Fibroblast of peridontal ligament (primary cell): ENCODE results near the gene COL5A1.

Source experiments
- DNase-seq: peaks from one replicate; pipeline ENCODE4 v3.0.0-alpha.2; 2010; ENCODE audit errors: extremely low read depth

COL5A1 gene

DNA sequence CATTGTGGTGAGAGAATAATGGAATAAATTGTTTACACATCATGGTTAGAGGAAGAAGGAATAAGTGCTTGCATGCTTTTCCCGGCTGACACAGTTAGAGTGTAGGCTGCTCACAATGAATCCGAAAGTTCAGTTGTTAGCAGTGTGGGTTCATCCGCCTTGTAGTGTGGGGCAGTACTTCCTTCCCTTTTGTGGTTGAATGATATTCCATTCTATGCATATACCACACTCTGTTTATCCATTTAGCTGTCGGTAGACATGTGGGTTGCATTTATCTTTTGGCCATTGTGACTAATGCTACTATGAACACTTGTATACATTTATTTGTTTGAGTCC is 84.0 kb downstream of the COL5A1 start:
- DNase-seq: peak; percentile 40

DNA sequence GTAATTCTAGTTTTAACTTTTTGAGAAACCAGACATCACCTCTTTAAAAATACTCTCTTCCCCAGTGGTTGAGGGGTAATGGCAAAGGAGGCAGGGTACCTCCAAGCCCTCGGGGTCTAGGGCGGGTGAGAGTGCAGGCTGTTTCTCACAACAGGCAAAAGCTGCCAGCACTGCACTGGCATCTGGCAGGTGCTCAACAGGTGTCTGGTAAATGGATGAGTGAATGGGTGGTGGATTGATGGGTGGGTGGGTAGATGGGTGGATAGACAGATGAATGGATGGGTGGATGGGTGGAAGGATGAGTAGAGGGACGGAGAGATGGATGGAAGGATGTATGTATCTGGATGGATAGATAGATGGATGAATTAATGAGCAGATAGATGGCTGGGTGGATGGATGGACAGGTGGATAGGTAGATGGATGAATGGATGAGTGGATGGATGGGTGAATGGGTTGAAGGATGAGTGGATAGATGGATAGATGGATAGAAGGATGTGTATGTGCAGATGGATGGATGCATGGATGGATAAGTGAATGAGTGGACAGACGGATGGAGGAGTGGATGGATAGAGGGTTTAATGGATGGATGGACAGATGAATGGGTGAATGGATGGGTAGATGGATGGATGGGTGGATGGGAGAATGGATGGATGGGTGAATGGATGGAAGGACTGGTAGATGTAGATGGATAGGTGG is 84.6 kb downstream of the COL5A1 start:
- no peak for DNase-seq

DNA sequence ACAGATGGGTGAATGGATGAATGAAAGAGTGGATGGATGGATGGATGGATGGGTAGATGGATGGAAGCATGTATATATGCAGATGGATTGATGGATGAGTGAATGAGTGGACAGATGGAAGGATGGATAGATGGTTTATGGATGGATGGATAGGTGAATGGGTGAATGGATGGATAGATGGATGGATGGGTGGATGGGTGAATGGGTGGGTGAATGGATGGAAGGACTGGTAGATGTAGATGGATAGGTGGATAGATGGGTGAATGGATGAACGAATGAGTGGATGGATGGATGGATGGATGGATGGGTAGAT is 85.1 kb downstream of the COL5A1 start:
- no peak for DNase-seq

DNA sequence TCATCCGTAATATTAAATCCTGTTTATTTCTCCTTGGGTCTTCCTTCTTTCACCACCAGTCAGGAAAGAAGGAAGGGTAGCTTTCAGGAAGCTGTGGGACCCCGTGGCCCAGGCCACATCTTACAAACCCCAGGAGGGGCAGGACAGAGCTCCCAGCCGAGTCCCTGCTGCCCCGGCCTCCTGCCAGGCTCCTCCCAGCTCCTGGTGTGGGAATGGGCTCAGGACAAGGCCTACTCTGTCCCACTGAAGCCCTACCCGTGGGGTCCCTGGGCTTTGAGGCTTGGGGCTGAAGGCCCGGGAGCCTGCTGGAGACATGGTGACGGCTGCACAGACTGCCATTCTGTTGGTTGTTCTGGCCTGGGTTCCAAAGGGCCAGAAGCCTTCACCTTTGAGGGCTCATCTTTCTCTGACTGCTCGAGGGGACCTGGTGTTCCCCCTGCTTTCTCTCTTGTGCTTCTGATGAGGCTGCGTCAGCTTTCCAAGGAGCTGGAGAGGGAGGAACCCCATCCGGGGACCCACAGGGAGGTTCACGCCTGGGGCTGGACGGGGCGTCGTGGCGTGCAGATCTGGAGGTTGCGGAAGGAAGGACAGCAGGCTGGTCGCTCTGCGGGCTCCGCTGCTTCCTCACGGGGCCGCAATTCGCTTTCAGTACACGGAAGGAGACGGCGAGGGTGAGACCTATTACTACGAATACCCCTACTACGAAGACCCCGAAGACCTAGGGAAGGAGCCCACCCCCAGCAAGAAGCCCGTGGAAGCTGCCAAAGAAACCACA is 86.6 kb downstream of the COL5A1 start:
- DNase-seq: no peak

DNA sequence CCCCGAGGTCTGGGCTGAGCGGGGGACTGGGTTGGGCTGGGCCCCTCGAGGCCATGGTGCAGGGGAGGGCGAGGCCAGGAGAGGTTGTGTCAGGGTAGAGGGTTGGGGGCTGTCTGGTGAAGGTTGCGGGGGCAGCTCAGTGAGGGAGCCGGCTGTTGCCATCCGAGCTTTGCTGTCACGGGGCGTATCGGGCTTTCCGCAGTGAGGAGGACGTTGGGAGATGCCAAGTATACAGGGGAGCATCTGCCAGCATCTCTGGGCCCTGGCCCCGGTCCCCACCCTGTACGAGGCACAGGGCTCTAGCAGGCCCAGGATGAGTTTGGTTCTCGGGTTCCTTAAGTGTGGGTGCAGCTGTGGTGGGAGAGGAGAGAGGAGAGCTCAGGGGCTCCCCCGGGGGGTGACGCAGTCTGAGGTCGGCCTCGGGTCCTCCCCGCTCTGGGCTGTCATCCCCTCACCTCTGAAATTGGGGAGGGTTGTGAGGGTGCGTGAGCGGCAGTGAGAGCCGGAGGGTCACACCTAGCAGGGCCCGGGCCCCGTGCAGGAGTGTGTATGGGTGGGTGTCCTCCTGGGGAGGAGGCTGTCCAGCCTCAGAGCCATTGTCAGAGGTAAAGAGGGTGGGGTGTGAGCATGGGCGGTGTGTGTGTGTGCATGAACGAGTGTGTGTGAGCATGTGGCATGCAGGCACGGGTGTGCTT is 87.3 kb downstream of the COL5A1 start:
- DNase-seq: no peak

DNA sequence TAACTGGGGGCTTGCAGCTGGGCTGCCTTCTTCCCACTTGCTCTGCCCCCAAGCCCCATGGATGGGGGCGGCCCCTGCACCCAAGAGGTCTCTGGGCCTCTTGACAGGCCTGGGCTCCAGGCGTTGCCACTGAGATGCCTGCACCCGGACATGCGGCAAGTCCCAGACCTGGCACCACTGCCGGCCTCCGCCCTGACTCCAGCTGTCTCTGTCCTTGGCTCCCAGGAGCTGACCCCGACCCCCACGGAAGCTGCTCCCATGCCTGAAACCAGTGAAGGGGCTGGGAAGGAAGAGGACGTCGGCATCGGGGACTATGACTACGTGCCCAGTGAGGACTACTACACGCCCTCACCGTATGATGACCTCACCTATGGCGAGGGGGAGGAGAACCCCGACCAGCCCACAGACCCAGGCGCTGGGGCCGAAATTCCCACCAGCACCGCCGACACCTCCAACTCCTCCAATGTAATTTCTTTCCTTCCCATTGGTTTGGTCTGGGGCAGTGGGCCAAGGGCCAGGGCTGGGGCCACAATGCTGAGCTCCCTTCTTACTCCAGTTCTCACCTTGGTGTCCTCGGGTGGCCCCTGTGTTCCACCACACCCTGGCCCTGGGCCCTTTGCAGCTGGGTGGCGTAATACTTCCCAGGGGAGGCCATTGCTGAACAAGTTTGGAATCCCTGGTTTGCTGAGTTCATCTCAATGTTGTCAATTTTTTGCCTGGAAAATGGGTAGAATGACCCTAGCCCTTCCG is 88.6 kb downstream of the COL5A1 start:
- no peak for DNase-seq

DNA sequence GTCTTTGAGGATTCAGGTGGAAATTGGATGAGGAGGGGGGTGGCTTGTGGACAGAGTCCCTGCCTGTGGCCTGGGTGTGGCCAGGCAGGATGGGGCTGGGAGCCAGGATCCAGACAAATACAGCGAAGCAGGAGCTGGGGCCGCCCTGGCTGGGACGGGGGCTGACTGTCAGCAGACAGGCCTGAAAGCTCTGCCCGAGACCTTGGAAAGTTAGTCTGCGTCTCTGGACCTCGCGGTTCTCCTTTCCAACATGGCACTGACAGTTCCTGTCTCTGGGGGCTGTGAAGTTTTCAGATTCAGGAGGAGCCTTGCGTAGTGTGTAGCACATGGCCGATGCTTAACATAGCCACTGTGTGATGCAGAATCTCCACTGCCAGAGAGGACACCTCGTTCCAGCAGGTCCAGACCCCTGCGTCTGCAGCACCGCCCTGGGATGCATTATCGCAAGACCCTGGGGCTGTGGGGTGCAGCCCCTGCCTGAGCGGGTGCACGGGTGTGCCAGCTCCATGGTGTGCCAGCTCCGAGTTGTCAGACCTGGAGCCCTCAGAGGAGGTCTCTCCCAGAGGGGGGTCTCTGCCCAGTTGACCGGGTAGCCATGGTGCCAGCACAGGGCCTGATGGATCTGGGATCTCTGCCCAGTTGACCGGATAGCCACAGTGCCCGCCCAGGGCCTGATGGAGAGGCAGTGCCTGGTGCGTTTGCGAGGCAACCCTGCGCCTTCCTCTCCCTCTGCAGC is 89.3 kb downstream of the COL5A1 start:
- DNase-seq: no peak

DNA sequence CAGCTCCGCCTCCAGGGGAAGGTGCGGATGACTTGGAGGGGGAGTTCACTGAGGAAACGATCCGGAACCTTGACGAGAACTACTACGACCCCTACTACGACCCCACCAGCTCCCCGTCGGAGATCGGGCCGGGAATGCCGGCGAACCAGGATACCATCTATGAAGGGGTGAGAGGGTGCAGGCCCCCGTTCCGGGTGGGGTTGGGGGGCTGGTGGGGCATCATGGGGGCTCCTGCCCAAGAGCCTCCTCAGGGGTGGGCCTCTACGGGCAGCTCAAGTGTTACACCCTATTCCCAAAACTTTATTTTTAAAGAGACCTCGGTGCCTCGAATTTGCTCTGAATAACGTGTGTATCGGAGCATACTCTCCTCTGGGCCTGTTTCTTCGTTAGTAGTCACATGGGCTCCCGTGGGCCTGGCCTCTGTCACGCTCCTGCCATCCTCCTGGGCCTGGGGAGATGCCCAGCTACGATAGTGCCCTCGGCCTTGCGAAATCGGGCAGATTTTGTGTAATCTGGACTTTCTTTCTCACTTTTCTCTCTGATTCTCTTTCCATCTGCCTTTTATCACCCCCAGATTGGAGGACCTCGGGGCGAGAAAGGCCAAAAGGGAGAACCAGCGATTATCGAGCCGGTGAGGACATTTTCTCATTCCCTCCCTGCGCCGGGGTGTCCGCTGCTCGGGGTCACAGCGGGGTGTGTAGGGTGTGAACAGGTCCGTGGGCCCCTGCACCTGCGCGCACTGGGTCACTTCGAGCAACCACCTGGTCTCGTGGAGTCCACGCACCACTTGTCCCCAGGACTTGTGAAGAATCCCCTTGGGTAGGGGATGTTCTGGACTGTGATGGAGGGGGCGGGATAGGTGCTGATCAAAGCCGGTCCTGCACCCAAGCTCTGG is 90.1 kb downstream of the COL5A1 start:
- DNase-seq: no peak

DNA sequence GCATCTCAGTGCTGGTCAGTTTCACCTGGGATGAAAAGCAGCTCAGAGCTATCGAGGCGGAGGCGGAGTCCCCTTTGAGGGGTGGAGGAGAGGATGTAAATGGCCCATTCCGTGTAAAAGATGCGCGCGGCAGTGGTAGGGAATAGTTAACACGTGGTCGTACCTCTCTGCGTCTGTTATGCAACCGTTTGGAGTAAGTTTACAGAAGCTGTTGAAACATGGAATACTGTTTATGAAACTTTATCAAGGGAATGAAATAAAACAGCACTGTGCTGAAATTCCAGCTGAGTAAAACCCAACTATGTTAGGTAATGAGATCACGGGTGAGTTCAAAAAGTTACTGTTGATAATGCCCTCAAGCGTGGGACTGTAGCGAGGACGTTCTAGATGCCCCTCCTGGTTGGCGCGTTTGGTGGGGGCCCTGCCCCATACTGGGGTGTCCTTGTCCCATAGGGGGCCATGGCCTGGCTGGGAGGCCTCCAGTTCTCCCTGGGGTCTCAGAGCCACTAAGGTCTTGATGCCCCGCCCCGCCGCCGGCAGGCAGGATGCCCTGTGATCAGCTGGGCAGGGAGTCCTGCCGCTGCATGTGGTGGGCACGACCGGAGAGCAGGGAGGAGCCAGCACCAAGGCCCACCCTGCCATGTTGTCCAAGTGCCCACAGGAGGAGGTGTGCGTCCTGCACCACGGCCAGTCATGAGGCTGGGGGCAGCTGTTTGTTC is 90.9 kb downstream of the COL5A1 start:
- peak; percentile 21 for DNase-seq

DNA sequence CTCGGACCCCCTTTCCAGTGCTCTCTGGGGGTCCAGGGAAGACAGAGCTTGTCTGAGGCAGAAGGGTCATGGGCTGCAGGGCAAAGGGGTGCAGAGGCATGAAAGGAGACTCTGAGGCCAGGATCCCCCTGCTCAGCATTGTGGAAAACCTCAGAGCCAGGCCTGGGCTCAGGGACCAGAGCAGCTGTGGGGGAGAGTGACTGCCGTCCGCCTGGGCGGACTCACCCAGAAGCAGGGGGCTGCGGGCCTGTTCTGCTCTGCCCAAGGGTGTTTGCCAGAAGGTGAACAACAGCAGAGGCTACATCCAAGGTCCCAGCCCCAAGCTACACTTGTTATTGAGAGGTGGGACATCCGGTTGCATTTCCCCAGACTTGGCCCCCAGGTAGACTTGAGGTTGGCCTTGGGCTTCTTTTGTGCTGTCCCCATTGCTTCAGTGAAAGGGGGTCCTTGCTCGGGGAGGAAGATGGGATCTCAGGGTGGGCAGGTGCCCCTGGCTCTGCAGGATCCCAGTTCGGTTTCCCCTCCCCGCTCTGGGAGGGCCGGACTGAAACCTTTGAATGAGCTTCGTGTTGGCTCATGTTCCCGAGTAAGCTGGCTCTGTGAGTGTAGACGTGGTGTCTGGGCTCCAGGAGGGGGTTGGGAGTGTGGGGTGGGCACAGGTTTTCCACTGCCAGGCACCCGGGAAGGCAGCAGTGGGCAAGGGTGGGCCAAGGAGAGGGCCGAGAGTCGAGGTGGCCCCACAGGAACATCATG is 92.1 kb downstream of the COL5A1 start:
- no peak for DNase-seq

DNA sequence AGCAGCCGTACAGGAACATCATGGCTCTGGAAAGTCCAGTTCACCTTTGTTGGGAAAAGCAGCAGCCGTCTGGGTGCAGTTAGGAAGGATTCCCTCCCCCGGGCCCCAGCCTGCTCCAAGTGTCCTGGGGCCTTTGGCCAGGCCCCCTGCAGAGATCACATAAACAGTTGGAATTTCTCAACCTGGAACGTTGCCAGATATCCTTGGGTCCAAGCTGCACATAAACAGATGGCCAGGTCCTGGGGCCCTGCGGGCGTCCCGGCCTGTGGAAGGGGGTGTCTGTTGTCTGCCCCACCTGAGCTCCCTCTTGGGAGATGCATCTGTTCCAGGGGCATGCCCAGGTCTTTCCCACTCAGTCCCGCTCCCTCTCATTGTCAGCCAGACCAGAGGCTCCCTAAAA is 92.7 kb downstream of the COL5A1 start:
- DNase-seq: peak; percentile 58

DNA sequence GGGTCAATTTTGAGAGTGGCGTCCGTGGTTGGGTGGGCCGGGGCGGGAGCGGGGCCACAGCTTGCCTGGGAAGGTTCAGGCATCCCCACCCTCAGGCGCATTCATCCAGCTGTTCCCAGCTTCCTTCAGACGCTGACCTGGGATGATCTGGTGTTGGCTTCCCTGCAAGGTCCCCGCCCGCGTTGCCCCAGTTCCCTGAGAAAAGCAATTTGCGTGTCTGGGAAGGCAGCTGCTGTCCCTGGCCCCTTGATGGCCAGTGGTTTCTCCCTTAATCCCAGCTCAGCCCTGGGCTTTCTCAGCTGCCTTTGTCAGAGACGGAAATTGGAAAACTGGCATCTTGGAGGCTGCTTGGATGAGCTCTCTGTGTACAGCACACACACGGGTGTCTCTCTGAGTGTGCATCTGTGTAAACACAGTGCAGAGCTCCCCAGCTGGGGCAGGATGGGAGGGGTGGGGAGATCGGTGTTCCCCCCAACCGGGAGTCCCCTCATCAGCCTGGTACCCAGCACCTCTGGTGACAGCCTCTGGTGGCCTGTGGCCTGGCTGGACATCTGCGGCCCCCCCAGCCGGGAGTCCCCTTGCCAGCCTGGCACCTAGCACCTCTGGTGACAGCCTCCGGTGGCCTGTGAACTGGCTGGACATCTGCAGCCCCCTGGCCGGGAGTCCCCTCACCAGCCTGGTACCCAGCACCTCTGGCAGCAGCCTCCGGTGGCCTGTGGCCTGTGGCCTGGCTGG is 94.0 kb downstream of the COL5A1 start:
- DNase-seq: no peak

DNA sequence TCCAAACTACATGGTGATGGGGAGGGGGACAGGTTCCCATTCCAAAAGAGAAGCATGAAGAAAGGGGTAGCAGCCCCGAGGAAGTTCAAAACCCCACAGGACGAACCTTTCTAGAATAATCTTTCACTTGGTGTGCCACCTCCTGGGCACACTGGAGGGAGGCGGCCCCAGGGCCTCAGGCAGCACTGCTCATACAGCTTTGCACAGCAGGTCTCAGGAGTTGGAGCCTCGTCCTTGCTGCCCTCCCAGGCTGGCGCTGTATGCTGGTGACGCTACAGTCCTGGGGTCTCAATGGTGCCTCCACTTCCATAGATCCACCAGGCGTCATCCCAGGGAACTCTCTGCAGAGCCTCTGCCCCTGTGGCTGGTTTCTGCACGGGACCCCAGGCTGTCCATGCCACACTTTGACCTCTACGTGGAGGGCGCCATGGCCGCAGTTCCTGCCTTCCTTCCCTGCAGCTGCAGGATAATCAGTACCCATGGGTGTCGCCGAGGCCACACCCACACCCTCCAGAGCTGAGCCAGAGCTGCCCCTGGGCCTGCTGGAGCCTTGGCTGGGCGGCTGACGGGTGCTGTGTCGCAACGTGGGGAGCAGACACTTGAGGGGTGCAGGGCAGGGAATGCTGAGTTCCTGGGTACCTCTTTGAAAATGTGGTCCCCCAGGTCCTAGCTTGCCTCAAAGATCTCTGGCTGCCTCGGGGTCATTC is 95.3 kb downstream of the COL5A1 start:
- DNase-seq: no peak

DNA sequence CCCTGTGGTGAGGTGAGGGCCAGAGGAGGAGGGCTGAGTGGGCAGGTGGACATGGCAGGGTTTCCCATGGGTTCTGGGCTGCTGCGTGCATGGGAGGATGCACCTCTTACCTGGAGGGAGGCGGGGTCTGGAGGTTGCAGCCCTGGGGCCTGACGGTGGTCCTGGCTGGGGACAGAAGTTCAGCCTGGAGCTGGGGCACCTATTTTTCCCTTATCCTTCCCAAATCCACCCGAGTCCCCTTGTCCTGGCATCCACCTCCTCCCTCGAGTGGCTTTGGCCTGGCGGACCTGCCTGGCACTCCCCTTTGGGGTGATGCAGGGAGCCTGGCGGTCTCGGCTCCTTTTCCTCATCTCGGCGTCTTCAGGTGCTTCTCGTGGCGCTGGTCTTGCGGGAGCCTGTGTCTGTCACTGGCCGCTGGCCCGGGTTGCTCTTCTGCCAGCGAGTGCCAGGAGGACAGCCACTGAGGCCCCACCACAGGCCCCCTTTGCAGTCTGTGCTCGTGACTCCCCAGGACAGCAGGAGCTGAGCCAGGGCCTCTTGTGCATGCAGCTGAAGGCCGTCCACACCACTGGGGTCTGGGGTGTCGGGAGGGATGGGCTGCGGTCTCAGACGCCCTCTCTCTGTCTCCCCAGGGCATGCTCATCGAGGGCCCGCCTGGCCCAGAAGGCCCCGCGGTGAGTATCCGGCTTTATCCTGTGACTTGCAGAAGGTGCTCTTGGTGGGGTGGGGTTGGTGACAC is 96.4 kb downstream of the COL5A1 start:
- no peak for DNase-seq

DNA sequence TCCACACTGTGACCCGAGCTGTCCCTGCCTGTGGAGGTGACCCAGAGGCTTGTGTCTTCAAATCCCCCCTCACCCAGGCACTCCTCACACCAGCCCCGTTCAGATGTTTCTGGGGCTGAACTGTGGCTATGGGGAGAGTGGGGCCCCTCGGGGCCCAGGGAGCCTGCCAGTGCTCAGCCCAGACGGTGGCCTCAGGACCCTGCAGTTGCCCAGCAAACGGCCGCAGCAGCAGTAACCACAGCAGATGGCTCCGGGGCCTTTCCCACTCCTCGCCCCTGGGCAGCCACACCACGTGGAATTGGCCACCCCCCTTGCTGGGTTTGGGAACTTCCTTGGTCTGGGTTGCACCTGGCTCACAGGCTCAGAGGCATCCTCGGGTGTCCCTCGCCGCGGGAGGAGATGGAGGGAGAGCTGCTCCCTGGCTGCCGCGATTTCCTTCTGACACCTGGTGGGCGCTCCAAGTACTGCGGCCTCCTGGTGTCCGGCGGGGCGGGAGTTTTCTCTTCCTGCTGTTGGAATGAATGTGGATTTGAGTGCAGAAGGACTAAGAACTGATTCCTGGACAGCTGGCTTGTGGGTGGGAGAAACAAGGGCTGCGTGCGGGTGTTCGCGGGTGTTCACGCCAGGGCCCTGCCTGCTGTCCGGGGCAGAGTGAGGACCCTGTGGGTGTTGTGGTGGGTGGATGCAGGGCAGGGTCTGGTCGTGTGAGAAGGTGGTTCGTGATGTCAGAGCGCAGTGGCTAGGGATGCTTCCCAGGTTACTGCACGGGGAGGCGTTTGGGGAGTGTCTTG is 97.5 kb downstream of the COL5A1 start:
- peak; percentile 41 for DNase-seq

DNA sequence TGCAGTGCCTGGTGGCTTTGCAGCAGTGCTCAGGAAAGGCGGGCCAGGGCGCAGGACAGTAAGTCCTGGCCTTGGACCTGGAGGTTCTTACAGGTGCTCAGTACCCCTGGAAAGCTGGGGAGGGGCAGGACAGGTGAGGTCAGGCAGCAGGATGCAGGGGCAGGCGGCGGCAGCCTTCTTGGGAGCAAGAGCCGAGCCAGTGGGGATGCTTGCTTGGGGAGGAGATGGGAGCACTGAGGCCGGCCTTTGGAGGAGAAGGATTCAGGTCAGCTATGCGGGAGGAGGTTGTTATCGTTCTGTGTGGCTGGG is 98.0 kb downstream of the COL5A1 start:
- DNase-seq: no peak

DNA sequence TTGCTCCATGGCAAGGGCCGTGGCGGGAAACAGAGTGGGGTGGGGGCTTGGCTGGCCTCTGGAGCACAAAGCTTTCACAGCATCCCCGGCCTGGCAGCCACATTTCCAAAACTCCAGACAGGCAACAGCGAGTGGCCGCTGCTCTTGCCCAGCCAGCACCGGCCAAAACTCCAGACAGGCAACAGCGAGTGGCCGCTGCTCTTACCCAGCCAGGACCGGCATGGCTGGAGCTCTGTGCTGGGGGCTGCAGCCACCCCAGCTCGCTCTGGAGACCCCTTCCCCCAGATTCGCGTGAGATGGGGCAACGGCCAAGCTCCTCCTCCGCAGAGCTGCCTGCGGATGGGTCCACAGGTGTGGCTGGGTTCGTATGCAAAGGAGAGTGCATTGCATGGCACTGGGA is 98.5 kb downstream of the COL5A1 start:
- no peak for DNase-seq
